Right cardiac atrium (tissue), 5 donors: ENCODE measurements around the gene TPM2. TPM values are rescaled to one million over a fixed set of nuclear protein-coding genes. Genes with fewer than 3 reads are reported as not detected.
A peak's percentile ranks its signal among the peaks of the same experiment; 100 is the strongest.

Source experiments
- ATAC-seq, 2 donors: fragments of 200-7000 bp; cut with Tn5 transposase; one replicate each; pipeline versions ENCODE4 v1.8.0 to v1.9.1; 2020; ENCODE audit warnings: moderate library complexity in 2 of 2, mild to moderate bottlenecking in 1 of 2
- DNase-seq, 3 donors: peaks; one replicate each; pipeline ENCODE4 v3.0.0-alpha.2; 2020
- H3K27ac ChIP-seq: one replicate; pipeline ENCODE4 v1.5.1; 2013; ENCODE audit warnings: mild to moderate bottlenecking, low read length, control low read depth, moderate library complexity
- H3K27me3 ChIP-seq: one replicate; pipeline ENCODE4 v1.6.1; 2013; ENCODE audit not compliant: control insufficient read depth, insufficient read depth
- H3K4me1 ChIP-seq: one replicate; pipeline ENCODE4 v1.6.1; 2013; ENCODE audit warnings: low read length; ENCODE audit not compliant: control insufficient read depth, insufficient read depth
- H3K4me3 ChIP-seq: one replicate; pipeline ENCODE4 v1.5.1; 2013; ENCODE audit warnings: low read length, control low read depth
- H3K9me3 ChIP-seq: one replicate; pipeline ENCODE4 v1.6.1; 2013; ENCODE audit warnings: low read length; ENCODE audit not compliant: control insufficient read depth
- WGBS: extraction: QIAGEN DNeasy Blood & Tissue Kit; methylation state at CpG from one replicate; pipeline ENCODE4 v1.1.7; 2013; 5-methylcytosine and 5-hydroxymethylcytosine counted together
- intact Hi-C, 4 donors: fragments of 100-400 bp; cut with DNase I; formaldehyde crosslinking; loops; one replicate each; pipeline versions ENCODE4 v1.11.0 to v1.14.0; 2022 to 2023
- polyA plus RNA-seq: library from polyadenylated mRNA; stranded (reverse); fragments of 200-250 nt; gene quantifications from one replicate; pipeline ENCODE4 v1.2.3, GENCODE V29; 2013
- total RNA-seq, 4 donors: library from RNA; stranded (reverse); fragmentation: NEBNext Ultra II Directional; extraction: Animal tissue kit (Norgen Biotek cat#: 25700); gene quantifications; one replicate each; pipeline ENCODE4 v1.2.1, GENCODE V29; 2021
- donor health status: healthy with polysubstance abuse.
- donor health status: DM: no; HTN: yes; CAD: no.
- donor health status: DM: no; HTN: no; CAD: no.
- donor health status: DM: no; HTN: yes; CAD: no; lungs with severe emphysema.
- donor health status: DM: yes; HTN: yes; CAD: no.

The TPM2 gene
- total and polyA plus RNA-seq, 5 donors = 573 to 2,123 (median 777) TPM

GRCh38 chr9:35695943-35696401, 6.2 kb upstream of the TPM2 start:
- 92% methylated on average over 3 of the region's 3 CpGs for WGBS
- DNase-seq (no peak), ATAC-seq (no peak)
- H3K27ac ChIP-seq = no peak overlapping the region
- no peak overlapping the region for H3K4me3 ChIP-seq
- no peaks in the 10 kb centered on the region for H3K4me1 ChIP-seq
- H3K9me3 ChIP-seq = no peaks in the 10 kb centered on the region
- intact Hi-C loops = loop anchor here in 1 of 4 donors (5.0 kb wide), 1 partner anchor 34 kb away; no protein-coding TSS in a partner anchor
- H3K27me3 ChIP-seq = no peaks in the 10 kb centered on the region

GRCh38 chr9:35691757-35692301, 2.1 kb upstream of the TPM2 start:
- peak overlapping the region; percentile 21 for H3K27ac ChIP-seq
- ATAC-seq (no peak), DNase-seq (no peak)
- intact Hi-C loops = loop anchor here in 1 of 4 donors (5.0 kb wide), 1 partner anchor 35 kb away; no protein-coding TSS in a partner anchor
- no peak overlapping the region for H3K4me3 ChIP-seq
- H3K4me1 ChIP-seq = no peaks in the 10 kb centered on the region
- 69% methylated on average over 13 of the region's 13 CpGs for WGBS
- no peaks in the 10 kb centered on the region for H3K9me3 ChIP-seq
- H3K27me3 ChIP-seq = no peaks in the 10 kb centered on the region

GRCh38 chr9:35691334-35691650, 1.6 kb upstream of the TPM2 start:
- intact Hi-C loops = loop anchor here in 1 of 4 donors (5.0 kb wide), 1 partner anchor 36 kb away; no protein-coding TSS in a partner anchor
- H3K27ac ChIP-seq = peak overlapping the region; percentile 93
- no peaks in the 10 kb centered on the region for H3K4me1 ChIP-seq
- 15% methylated on average over 10 of the region's 10 CpGs for WGBS
- H3K27me3 ChIP-seq = no peaks in the 10 kb centered on the region
- H3K9me3 ChIP-seq = no peaks in the 10 kb centered on the region
- peak overlapping the region; percentile 70 for H3K4me3 ChIP-seq
- no peak for DNase-seq
- ATAC-seq = no peak

GRCh38 chr9:35690614-35691333, 1.0 kb upstream of the TPM2 start:
- Histone ChIP-seq H3K27me3 (no peaks in the 10 kb centered on the region), H3K4me3 (peak overlapping the region; percentile 70), H3K9me3 (no peaks in the 10 kb centered on the region), H3K4me1 (no peaks in the 10 kb centered on the region), H3K27ac (peak overlapping the region; percentile 93)
- intact Hi-C loops = loop anchor here in 1 of 4 donors (5.0 kb wide), 1 partner anchor 37 kb away; no protein-coding TSS in a partner anchor
- WGBS = under 1% methylated on average over 61 of the region's 61 CpGs
- ATAC-seq (peak; percentile 73 to 78), DNase-seq (peak; percentile 83 to 93 (median 93))

GRCh38 chr9:35690294-35690613, 529 bp upstream of the TPM2 start:
- Histone ChIP-seq H3K27me3 (no peaks in the 10 kb centered on the region), H3K27ac (peak overlapping the region; percentile 93), H3K4me3 (peak overlapping the region; percentile 70), H3K9me3 (no peaks in the 10 kb centered on the region), H3K4me1 (peaks cover under 1% of the 10 kb centered on the region)
- ATAC-seq = no peak
- WGBS = under 1% methylated on average over 21 of the region's 21 CpGs
- DNase-seq = no peak
- intact Hi-C loops = loop anchor here in 1 of 4 donors (5.0 kb wide), 1 partner anchor 37 kb away; no protein-coding TSS in a partner anchor

GRCh38 chr9:35688558-35689541, 875 bp downstream of the TPM2 start:
- ATAC-seq (no peak), DNase-seq (peak in 1 of 3 donors; percentile 44)
- peak overlapping the region; percentile 70 for H3K4me3 ChIP-seq
- WGBS = 41% methylated on average over 12 of the region's 12 CpGs
- no peaks in the 10 kb centered on the region for H3K9me3 ChIP-seq
- H3K27ac ChIP-seq = peak overlapping the region; percentile 77
- no peaks in the 10 kb centered on the region for H3K27me3 ChIP-seq
- peaks cover 2% of the 10 kb centered on the region for H3K4me1 ChIP-seq
- intact Hi-C loops = no loop called here

GRCh38 chr9:35687972-35688557, 1.7 kb downstream of the TPM2 start:
- 59% methylated on average over 2 of the region's 2 CpGs for WGBS
- Histone ChIP-seq H3K4me1 (peaks cover 2% of the 10 kb centered on the region), H3K9me3 (no peaks in the 10 kb centered on the region), H3K4me3 (peak overlapping the region; percentile 70), H3K27ac (peak overlapping the region; percentile 76), H3K27me3 (no peaks in the 10 kb centered on the region)
- no peak for ATAC-seq
- DNase-seq = peak in 1 of 3 donors; percentile 58
- intact Hi-C loops = no loop called here

GRCh38 chr9:35687306-35687705, 2.4 kb downstream of the TPM2 start:
- peak overlapping the region; percentile 76 for H3K27ac ChIP-seq
- peak overlapping the region; percentile 70 for H3K4me3 ChIP-seq
- DNase-seq (peak in 1 of 3 donors; percentile 14), ATAC-seq (no peak)
- no peaks in the 10 kb centered on the region for H3K9me3 ChIP-seq
- peaks cover 2% of the 10 kb centered on the region for H3K4me1 ChIP-seq
- no peaks in the 10 kb centered on the region for H3K27me3 ChIP-seq
- WGBS = 54% methylated on average over 2 of the region's 2 CpGs
- intact Hi-C loops = no loop called here

- 44% methylated on average over 11 of the region's 11 CpGs for WGBS
- H3K9me3 ChIP-seq = no peaks in the 10 kb centered on the region
- H3K27ac ChIP-seq = peak overlapping the region; percentile 6
- peak overlapping the region; percentile 70 for H3K4me3 ChIP-seq
- DNase-seq (peak in 1 of 3 donors; percentile 82), ATAC-seq (no peak)
- intact Hi-C loops = no loop called here
- H3K27me3 ChIP-seq = no peaks in the 10 kb centered on the region
- peaks cover 2% of the 10 kb centered on the region for H3K4me1 ChIP-seq
These were observed 3.2 kb downstream of the TPM2 start for GRCh38 chr9:35686222-35687203.
